GM21619 (cell line): ENCODE measurements around the gene TRRAP.

Experiments used
- ATAC-seq: cut with Tn5 transposase; IDR thresholded peaks from one replicate; pipeline ENCODE4 v1.9.1; 2021; ENCODE audit not compliant: unreplicated experiment

TRRAP gene

DNA sequence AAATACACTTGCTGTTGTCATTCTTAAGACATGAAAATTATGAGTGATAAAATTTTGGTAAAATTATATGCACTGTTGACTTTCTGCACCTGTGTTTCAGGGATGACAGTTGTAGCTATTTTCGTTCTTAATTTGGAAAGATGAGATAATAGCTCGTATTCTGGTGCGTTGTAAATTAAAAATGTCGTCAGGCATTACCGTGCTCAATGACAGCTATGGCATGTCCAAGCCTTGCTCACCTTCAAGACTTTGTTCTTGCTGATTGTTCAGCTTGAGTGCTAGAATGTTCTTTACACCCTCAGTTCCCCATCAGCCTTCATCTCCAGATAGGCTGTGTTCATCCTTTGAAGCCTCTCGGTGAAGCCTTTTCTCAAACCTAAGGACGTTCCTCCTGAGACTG, 21.5 kb downstream of the TRRAP start:
- no peak for ATAC-seq

DNA sequence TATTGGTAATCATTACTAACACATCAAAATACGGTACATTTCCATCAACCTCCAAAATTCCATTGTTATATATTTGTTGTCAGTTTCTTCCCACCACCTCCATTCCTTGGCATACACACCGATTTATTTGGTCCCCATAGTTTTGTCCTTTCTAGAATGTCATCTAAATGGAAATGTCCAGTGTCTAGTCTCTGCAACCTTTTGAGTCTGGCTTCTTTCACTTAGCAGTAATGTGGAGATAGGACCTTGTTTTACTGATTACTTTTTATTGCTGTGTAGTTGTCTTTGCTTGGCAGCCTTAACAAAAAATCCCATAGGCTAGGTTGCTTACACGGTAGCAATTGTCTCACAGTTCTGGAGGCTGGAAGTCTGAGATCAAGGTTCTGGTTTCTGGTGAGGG, 22.5 kb downstream of the TRRAP start:
- no peak for ATAC-seq

DNA sequence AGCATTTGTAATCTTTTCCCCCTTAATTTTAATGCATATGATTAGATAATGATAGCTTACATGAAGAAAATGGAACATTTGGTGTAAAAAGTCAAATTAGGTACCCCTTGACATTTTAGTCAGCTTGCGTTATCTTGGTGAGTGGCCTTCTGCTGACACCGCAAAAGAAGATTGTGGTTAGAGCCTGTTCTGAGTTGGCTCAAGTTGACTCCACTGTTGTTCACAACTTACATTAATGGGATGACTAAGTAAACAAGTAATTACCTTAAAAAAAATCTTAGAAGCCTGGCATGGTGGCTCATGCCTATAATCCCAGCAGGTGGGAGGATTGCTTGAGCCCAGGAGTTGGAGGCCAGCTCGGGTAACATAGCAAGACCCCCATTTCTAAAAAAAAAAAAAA, 24.2 kb downstream of the TRRAP start:
- no peak for ATAC-seq

DNA sequence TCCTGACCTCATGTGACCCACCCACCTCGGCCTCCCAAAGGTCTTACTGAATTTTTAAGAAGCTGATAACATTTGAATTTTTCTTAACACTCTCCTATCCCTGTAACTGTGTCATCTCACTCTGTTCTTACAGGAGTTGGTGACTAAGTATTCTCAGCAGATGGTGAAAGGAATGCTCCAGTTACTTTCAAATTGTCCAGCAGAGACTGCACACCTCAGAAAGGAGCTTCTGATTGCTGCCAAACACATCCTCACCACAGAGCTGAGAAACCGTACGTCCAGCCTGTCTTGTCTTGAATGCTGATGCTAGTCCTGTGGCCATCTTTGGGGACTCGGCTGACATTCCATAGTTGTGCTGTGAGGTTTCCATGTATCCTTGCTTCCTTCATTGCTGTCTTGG, 24.9 kb downstream of the TRRAP start:
- ATAC-seq, result no peak

DNA sequence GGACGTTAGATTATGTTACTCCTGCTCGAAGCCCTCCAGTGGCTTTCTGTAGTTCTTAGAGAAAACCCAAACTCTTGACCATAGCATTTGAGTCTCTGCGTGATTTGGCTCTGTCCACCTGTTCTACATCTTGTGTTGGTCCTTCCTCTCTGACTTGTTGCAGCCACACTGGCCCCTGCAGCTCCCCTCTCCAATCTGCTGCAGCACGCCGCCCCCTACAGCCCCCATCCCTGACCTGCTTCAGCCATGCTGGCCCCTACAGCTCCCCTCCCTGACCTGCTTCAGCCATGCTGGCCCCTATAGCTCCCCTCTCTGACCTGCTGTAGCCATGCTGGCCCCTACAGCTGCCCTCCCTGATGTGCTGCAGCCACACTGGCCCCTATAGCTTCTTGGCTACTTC, 29.2 kb downstream of the TRRAP start:
- no peak for ATAC-seq

DNA sequence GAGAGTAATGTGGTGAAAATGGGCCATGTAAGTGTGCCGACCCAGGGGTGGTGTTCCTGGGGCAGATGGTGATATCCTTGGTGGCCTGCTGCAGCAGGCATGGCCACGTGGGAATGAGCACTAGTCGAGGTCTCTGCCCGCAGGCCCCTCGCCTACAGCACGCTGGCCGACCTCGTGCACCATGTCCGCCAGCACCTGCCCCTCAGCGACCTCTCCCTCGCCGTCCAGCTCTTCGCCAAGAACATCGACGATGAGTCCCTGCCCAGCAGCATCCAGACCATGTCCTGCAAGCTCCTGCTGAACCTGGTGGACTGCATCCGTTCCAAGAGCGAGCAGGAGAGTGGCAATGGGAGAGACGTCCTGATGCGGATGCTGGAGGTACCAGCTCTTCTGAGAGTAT, 30.3 kb downstream of the TRRAP start:
- ATAC-seq, result no peak

DNA sequence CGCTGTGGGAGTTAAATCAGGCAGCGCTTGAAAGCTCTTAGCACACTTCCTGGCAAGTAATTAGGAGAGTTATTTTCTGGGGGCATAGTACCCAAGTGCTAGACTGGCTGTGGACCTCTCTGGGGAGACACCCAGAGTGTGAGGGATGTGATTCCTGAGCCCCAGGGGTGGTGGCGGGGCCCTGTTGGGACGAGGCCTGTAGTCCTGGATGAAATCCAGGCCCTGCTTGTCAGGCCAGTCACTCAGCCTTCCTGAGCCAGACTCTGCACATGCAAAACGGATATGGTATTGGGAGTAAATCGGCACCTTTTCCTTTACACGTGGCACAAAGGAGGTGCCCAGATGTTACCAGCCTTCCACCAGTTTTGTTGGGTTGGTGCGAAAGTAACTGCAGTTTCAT, 31.2 kb downstream of the TRRAP start:
- no peak for ATAC-seq

DNA sequence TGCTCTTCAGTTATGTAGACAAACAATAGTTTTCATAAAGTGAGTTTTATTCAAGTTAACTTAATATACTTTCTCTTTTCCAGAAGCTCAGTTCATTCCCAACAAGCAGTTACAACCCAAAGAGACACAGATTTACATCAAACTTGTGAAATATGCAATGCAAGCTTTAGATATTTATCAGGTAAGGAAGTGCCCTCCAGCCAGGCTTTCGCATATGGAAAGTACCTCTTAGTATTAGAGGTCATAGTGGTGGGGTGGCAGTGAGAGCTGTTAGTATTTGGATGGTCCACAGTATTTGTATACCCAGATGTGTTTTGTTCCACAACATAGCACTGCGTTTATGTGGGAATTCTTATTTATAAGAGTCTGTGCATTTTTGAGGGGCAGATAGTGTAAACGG, 32.1 kb downstream of the TRRAP start:
- ATAC-seq, result no peak

DNA sequence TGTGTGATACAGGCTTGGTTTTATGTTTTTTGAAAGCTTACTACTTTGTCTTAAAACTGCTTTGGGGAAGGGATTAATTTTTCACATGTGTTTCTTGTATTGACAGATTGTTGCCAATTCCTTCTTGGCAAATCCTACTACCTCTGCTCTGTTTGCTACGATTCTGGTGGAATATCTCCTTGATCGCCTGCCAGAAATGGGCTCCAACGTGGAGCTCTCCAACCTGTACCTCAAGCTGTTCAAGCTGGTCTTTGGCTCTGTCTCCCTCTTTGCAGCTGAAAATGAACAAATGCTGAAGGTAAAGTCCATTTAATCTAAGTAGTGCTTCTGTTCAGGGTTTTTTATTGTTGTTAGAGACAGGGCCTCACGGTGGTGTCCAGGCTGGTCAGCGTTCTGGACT, 33.6 kb downstream of the TRRAP start:
- no peak for ATAC-seq

DNA sequence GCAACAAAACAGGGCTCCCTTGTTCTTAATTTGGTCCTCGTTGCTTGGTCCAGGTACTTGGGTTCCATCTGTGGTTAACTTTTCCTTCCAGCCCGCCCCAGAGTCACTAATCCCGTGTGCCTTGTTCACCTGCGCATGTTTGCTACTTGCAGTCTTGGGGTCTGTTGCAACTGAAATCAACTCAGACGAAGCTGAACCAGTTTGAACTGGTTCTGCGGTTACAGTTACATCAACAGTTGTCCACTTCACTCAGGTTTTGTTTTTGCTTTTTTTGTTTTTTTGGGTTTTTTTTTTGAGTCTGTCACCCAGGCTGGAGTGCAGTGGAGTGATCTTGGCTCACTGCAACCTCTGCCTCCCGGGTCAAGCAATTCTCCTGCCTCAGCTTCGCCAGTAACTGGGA, 34.7 kb downstream of the TRRAP start:
- ATAC-seq, result no peak

DNA sequence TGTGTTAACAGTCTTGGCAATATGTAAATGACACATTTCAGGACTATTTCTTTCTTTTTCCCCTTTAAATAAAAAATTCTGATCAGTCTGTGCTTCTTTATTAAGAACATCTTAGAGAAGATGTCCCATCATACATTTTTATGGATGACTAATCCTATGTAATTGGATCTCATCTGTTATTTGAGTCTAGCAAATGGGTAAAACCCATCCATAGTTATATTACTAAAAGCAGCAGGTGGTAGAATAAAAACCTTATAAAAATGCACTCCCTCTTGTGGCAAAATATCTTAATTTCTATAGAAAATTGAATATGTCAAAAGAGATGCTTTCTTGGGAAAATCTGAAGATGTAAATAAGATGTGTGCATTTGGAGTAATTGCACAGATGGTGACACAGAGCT, 35.3 kb downstream of the TRRAP start:
- ATAC-seq, result no peak

DNA sequence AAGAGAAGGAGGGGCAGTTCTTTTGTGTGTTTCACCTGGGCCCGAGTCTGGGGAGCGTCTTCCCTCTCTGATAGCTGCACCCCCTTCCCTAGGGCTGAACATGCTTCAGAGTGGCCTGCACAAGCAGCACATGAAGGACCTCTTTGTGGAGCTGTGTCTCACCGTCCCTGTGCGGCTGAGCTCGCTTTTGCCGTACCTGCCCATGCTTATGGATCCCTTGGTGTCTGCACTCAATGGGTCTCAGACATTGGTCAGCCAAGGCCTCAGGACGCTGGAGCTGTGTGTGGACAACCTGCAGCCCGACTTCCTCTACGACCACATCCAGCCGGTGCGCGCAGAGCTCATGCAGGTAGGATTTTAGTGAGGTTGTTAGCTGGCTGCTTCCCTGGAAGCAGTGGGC, 39.0 kb downstream of the TRRAP start:
- no peak for ATAC-seq

DNA sequence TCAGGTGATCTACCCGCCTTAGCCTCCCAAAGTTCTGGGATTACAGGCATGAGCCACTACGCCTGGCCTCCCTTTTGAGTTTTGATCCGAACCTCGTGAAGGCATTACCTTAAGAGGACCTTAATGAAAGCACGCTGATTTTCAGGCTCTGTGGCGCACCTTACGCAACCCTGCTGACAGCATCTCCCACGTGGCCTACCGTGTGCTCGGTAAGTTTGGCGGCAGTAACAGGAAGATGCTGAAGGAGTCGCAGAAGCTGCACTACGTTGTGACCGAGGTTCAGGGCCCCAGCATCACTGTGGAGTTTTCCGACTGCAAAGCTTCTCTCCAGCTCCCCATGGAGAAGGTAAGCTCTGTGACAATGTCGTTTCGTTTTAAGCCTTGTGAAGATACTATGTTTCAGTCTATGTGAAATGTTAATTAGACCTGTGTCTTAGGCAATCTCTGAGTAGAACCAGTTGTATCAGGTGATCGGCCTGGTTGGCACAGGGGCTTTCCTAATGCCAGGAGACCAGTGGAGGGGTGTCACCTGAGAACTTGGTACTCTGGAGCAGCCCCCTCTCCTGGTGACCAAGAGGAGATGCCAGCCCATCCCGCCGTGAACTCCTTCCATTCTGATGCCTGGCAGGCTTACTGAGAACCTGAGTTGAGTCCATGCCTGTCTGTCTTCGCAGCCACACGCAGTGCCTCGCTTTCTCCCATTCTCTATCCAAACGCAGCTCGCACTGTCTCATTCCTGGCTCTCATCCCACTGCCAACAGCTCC, 43.5 kb downstream of the TRRAP start:
- ATAC-seq, result no peak

DNA sequence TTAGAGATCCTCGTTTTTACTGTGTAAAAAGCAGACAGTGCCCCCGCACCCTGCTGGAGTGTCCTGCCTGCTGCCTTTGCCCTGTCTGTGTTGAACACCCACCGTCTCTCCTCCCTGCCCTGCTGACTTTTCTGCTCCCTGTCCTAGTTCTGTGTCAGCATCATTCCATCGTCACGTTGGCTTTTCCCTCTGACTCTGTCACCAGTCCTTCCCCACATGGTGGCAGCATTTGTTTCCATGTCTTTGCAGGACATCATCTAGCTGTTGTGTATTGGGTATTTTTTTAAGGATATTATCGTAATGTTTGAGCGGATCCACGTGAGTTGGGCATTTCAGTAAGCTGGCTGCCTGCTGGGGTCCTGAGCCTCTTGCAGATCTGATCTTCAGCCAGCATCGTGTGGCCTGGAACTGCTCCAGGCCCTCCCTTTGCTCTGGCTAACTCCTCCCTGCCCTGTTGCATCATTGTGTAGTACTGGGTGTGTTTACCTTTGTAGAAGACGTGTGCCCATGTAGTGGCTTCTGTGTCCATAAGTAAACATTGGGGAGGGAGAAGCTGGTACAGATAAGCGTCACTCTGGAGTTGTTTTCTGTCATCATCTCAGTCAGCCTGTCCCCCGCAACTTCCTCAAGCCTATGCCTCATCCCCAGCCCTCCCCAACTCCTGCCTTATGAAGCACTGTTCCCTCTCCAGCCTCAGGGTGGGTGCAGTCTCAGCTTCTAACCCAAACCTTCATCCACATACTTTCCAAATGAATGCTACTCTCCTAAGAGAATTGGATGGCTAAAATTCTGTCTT, 44.3 kb downstream of the TRRAP start:
- ATAC-seq, result no peak

DNA sequence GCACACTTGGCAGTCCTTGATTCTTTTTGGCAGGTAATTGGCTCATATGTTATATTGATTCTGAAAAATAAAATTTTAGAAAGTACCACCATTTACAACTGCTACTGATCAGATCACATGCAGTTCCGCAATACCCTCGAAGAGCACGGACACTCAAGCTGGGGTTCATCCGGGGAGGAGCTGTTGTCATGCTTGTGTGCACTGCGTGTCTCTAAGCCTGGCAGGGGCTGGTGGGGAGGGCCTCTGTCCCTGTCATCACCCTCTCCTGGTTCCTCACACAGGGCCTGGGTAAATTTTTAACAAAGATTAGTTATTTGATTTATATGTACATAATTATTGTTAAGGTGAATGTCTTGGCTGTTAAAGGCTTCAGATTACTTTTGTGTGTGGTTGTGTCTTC, 45.2 kb downstream of the TRRAP start:
- ATAC-seq, result no peak

DNA sequence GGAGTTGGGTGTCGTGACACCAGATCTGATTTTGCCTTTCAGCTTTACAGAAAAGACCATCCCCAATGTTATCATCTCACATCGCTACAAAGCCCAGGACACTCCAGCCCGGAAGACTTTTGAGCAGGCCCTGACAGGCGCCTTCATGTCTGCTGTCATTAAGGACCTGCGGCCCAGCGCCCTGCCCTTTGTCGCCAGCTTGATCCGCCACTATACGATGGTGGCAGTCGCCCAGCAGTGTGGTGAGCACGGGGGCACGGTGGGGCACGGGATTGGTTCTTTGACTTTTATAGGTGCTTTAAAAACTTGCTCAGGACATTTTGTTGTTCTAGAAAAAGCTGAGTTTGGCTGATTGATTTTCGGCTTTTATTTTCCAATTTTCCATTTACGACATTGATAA, 48.8 kb downstream of the TRRAP start:
- ATAC-seq, result no peak

DNA sequence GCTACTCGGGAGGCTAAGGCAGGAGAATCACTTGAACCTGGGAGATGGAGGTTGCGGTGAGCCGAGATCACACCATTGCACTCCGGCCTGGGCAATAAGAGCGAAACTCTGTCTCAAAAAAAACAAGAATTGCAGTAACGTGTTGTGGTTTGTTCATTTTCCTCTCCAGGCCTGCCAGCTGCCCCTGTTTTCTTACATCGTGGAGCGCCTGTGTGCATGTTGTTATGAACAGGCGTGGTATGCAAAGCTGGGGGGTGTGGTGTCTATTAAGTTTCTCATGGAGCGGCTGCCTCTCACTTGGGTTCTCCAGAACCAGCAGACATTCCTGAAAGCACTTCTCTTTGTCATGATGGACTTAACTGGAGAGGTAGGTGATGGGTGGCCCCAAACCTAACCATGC, 52.1 kb downstream of the TRRAP start:
- ATAC-seq, result peak; percentile 44

DNA sequence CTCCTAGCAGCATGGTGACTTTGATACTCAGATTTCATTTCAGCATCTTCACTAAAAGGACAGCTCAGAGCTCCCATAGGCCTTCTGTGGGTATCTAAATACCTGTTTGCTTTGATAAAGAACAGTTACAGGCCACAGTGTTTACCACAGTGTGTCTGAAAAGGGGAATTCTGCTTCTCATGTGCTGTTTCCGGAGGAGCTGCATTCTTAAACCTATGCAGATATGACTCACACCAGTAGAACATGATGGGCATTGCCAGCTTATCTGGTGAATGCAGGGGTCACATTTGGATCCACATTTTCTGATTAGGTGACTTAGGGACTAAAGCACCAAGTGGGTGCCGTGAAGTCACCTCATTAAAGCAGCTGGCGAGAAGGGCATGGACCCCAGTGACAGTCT, 52.6 kb downstream of the TRRAP start:
- ATAC-seq, result peak; percentile 92

DNA sequence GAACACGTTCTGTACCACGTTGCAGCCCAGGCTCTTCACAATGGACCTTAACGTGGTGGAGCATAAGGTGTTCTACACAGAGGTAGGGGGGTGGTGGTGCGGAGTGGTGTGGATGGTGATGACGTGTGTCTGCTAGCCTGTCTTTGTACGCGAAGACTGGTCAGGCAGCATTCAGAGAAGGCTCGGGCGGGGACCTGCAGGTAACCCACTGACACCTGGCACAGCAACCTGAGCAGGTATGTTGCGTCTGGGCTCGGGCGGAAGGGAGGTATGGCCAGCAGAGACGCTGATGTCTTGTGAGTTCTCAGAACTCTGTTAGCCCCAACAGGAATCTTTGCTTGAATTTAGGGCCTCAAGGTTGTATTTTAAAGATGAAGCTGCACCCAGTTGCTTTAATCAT, 55.0 kb downstream of the TRRAP start:
- ATAC-seq, result no peak

DNA sequence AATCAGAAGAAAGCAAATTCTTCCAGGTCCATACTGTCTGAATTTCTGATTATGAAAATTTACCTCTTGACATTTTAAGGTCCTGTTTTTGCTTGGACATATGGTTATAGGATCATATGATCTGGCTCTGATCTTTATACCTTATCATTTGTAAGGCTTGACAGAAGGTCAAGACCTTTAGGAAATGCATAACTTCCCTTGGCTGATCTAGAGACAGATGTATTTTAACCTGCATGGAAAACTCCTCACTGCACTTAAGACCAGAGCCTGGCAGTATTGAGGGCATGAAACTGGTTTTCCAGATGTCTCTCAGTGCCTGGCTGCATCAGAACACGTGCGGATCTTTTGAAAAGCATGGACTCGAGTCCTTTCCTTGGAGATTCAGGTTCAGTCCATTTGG, 55.9 kb downstream of the TRRAP start:
- ATAC-seq, result no peak

DNA sequence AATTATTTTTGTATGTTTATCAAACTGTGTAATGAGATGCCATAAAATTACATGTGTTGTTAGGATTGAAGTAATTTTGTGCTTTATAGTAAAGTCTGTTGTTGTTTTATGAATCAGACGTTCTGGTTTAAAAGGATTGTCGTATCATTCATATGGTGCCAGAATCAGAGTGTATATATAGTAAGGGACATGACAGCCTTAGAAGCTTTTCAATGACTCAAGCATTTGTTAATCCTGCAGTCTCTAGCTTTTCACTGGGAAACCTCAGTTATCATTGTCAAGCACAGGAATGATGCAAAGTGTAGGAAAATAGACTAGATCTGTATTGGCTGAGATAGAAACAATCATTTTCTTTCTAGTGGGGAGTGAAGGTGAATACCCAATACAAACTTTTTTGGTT, 57.5 kb downstream of the TRRAP start:
- no peak for ATAC-seq

DNA sequence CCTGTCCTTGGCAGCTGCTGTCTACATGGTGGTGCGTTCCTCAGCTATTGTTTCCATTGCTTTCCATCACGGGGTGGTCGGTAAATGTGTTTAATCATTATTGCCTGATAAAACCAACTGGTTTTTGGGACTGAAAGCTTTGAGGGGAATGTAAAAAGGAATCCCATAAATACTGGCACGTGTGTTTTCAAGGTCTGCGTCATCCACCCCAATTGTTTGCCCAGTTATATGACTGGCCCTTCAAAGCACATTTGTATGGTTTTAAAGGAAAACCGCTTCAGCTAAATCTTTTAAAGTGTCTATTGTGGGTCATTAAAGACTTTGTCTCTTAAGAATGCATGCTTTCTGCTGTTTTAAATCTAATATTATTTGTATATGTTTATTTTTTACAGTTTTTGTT, 65.0 kb downstream of the TRRAP start:
- no peak for ATAC-seq

DNA sequence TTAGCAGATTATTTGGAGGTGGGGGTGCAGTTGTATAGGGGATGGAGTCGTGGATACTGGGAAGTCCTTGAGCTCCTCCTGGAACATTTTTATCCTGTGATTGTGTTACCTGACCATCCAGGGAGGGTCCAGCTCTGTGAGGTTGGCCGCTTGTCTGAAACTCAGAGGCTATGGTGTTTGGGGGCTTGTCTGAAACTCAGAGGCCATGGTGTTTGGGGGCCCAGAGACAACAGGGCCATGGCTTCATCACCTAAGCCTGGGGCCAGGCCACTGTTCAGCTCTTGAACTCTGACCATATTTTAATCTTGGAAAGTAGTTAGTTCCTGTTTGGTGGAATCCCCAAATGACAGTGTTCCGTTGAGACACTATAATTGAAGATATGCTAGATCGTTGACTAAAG, 66.1 kb downstream of the TRRAP start:
- no peak for ATAC-seq
